IPS-18a (cell line): ENCODE data around the gene CDC37L1.
"Not testable (repeated sequence)": the region's sequence is repeated elsewhere in the genome, so short reads cannot be mapped to it uniquely, and the experiment has no call there.

ENCODE experiments used
- H3K27ac ChIP-seq: one replicate; pipeline ENCODE4 v1.5.1; 2013; ENCODE audit warnings: low read length
- H3K27me3 ChIP-seq: one replicate; pipeline ENCODE4 v1.6.1; 2013; ENCODE audit warnings: mild to moderate bottlenecking, low read length; ENCODE audit not compliant: control insufficient read depth, insufficient read depth
- H3K36me3 ChIP-seq: one replicate; pipeline ENCODE4 v1.6.1; 2013; ENCODE audit warnings: low read depth, low read length; ENCODE audit not compliant: control insufficient read depth
- H3K4me1 ChIP-seq: one replicate; pipeline ENCODE4 v1.6.1; 2013; ENCODE audit warnings: low read depth, low read length; ENCODE audit not compliant: control insufficient read depth
- H3K4me3 ChIP-seq: one replicate; pipeline ENCODE4 v1.5.1; 2013; ENCODE audit warnings: low read length
- H3K9ac ChIP-seq: one replicate; pipeline ENCODE4 v1.6.1; 2013; ENCODE audit warnings: mild to moderate bottlenecking, low read length, moderate library complexity
- H3K9me3 ChIP-seq: one replicate; pipeline ENCODE4 v1.6.1; 2013; ENCODE audit warnings: low read depth, low read length; ENCODE audit not compliant: control insufficient read depth

The CDC37L1 gene

GRCh38 chr9:4741365-4742089 is 62.2 kb downstream of the CDC37L1 start:
- H3K27ac ChIP-seq, result no peak overlapping the region
- peak overlapping the region; percentile 69 for H3K4me3 ChIP-seq
- no peaks in the 10 kb centered on the region for H3K9me3 ChIP-seq
- peaks cover 12% of the 10 kb centered on the region for H3K4me1 ChIP-seq
- H3K36me3 ChIP-seq, result no peaks in the 10 kb centered on the region
- no peaks in the 10 kb centered on the region for H3K27me3 ChIP-seq
- H3K9ac ChIP-seq, result peak overlapping the region; percentile 75

- no peak overlapping the region for H3K27ac ChIP-seq
These were observed 62.9 kb downstream of the CDC37L1 start for GRCh38 chr9:4742246-4742645.

GRCh38 chr9:4743131-4743875 is 63.9 kb downstream of the CDC37L1 start:
- H3K27ac ChIP-seq, result no peak overlapping the region
- H3K4me3 ChIP-seq, result no peak overlapping the region
- no peaks in the 10 kb centered on the region for H3K27me3 ChIP-seq
- no peaks in the 10 kb centered on the region for H3K9me3 ChIP-seq
- H3K9ac ChIP-seq, result no peak overlapping the region
- H3K36me3 ChIP-seq, result no peaks in the 10 kb centered on the region
- H3K4me1 ChIP-seq, result peaks cover 12% of the 10 kb centered on the region

More at GRCh38 chr9:4742246-4742645, 62.9 kb downstream of the CDC37L1 start:
- Histone ChIP-seq H3K4me1 (peaks cover 12% of the 10 kb centered on the region), H3K9ac (no peak overlapping the region), H3K9me3 (no peaks in the 10 kb centered on the region), H3K4me3 (peak overlapping the region; percentile 69), H3K27me3 (no peaks in the 10 kb centered on the region), H3K36me3 (no peaks in the 10 kb centered on the region)

GRCh38 chr9:4746278-4747030 is 67.1 kb downstream of the CDC37L1 start:
- Histone ChIP-seq H3K4me1 (peaks cover 12% of the 10 kb centered on the region), H3K4me3 (no peak overlapping the region), H3K27ac (no peak overlapping the region), H3K9me3 (no peaks in the 10 kb centered on the region), H3K36me3 (no peaks in the 10 kb centered on the region), H3K9ac (no peak overlapping the region), H3K27me3 (no peaks in the 10 kb centered on the region)

- no peaks in the 10 kb centered on the region for H3K36me3 ChIP-seq
- H3K9me3 ChIP-seq, result no peaks in the 10 kb centered on the region
- H3K27me3 ChIP-seq, result no peaks in the 10 kb centered on the region
- no peak overlapping the region for H3K4me3 ChIP-seq
- no peaks in the 10 kb centered on the region for H3K4me1 ChIP-seq
- H3K27ac ChIP-seq, result no peak overlapping the region
- H3K9ac ChIP-seq, result no peak overlapping the region
These were observed 69.2 kb downstream of the CDC37L1 start for GRCh38 chr9:4748612-4749011.

- Histone ChIP-seq H3K36me3 (no peaks in the 10 kb centered on the region), H3K27ac (no peak overlapping the region)
These were observed 70.8 kb downstream of the CDC37L1 start for GRCh38 chr9:4750023-4750673.

GRCh38 chr9:4754530-4754929 is 75.2 kb downstream of the CDC37L1 start:
- H3K9me3 ChIP-seq, H3K36me3 ChIP-seq, H3K27ac ChIP-seq, H3K4me1 ChIP-seq, H3K4me3 ChIP-seq, H3K9ac ChIP-seq, H3K27me3 ChIP-seq: not testable (repeated sequence)

More at GRCh38 chr9:4750023-4750673, 70.8 kb downstream of the CDC37L1 start:
- Histone ChIP-seq H3K27me3 (no peaks in the 10 kb centered on the region), H3K4me1 (no peaks in the 10 kb centered on the region), H3K9me3 (no peaks in the 10 kb centered on the region), H3K9ac (no peak overlapping the region), H3K4me3 (no peak overlapping the region)

- H3K27me3 ChIP-seq, result no peaks in the 10 kb centered on the region
- no peaks in the 10 kb centered on the region for H3K4me1 ChIP-seq
- no peak overlapping the region for H3K4me3 ChIP-seq
- H3K36me3 ChIP-seq, result no peaks in the 10 kb centered on the region
- no peaks in the 10 kb centered on the region for H3K9me3 ChIP-seq
- no peak overlapping the region for H3K27ac ChIP-seq
- no peak overlapping the region for H3K9ac ChIP-seq
These were observed 75.7 kb downstream of the CDC37L1 start for GRCh38 chr9:4755026-4755609.

GRCh38 chr9:4756420-4756819 is 77.1 kb downstream of the CDC37L1 start:
- Histone ChIP-seq H3K9ac (no peak overlapping the region), H3K36me3 (no peaks in the 10 kb centered on the region), H3K27me3 (no peaks in the 10 kb centered on the region), H3K27ac (no peak overlapping the region), H3K4me1 (no peaks in the 10 kb centered on the region), H3K9me3 (no peaks in the 10 kb centered on the region), H3K4me3 (no peak overlapping the region)
